GM12872 (cell line): ENCODE results near the gene SECISBP2L.

Experiments
- TF ChIP-seq, protein P1 (sequence below): IDR thresholded peaks from 3 replicates; pipeline ENCODE4 v1.5.1; 2011; ENCODE audit warnings: low read depth, mild to moderate bottlenecking, low read length, moderate library complexity; ENCODE audit not compliant: insufficient read depth

Gene SECISBP2L

DNA sequence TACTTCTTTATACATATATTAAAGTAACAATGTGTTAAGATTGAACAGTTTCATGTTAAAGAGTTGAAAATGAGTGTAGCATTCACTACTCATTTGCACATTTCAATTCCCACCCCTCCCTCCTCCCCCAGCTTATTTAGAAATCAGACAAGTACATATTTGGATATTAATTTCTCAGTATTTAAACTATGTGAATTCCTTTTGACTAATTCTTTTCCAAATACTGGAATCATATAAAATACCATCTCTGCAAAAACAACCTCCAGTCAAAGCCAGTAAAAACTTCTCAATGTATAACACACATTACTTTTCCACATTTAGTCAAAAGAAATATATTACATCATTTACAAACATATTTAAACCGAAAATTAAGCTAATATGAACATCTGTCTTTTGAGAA lies 57.1 kb downstream of the SECISBP2L start:
- TF ChIP-seq, protein P1, sequence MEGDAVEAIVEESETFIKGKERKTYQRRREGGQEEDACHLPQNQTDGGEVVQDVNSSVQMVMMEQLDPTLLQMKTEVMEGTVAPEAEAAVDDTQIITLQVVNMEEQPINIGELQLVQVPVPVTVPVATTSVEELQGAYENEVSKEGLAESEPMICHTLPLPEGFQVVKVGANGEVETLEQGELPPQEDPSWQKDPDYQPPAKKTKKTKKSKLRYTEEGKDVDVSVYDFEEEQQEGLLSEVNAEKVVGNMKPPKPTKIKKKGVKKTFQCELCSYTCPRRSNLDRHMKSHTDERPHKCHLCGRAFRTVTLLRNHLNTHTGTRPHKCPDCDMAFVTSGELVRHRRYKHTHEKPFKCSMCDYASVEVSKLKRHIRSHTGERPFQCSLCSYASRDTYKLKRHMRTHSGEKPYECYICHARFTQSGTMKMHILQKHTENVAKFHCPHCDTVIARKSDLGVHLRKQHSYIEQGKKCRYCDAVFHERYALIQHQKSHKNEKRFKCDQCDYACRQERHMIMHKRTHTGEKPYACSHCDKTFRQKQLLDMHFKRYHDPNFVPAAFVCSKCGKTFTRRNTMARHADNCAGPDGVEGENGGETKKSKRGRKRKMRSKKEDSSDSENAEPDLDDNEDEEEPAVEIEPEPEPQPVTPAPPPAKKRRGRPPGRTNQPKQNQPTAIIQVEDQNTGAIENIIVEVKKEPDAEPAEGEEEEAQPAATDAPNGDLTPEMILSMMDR: no peak

DNA sequence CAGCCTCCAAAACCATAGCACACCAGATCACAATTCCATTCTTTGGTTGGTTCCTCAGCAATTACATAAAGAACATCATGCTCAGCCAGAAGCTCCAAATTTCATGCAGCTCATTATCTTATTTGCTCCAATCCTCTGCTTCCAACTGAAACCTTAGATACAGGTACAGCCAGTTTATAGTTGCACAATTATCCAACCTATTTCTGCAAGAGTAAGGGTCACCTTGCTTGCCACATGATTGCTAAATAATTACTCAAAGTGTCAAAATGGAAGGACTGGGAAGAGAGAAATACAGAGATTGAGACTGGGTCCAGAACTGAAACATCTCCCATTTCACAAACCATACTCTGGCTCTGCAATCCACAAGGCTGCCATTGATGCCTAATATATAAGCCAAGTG lies 59.1 kb downstream of the SECISBP2L start:
- TF ChIP-seq, protein P1: no peak

DNA sequence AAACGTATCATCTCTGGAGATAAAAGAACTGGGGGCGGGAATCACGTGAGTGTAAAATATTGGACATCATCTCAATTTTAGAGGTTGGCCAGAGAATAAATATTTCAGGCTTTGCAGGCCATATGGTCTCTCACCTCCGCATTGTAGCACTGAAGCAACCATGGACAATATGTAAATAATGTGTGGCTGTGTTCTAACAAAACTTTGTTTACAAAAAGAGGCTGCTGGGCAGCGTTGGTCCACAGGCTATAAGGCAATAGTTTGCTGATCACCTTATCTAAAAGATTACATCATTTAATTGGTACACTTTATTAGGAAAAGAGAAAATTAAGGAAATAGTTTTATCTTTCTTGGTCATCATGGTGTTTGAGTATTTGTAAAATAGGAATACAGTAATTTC lies 60.0 kb downstream of the SECISBP2L start:
- TF ChIP-seq, protein P1: no peak

DNA sequence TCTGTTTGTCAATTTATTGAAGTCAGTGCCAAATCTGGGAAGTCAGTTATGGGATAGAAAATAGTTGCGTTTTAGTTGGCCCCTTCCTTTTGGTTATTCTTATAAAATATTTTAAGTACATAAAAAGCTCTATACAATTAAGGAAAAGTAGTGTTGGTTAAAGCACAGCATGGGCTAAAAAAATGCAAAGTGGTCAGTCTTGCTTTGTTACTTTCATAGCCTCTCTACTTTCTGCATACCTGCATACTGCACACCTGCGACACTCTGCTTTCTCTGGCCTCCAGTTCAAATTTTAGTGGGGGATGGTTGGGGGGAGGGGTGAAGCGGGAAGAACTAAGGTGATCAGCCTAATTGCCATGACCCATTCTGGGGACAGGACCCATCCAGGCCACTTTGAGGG lies 60.7 kb downstream of the SECISBP2L start:
- TF ChIP-seq, protein P1: no peak

DNA sequence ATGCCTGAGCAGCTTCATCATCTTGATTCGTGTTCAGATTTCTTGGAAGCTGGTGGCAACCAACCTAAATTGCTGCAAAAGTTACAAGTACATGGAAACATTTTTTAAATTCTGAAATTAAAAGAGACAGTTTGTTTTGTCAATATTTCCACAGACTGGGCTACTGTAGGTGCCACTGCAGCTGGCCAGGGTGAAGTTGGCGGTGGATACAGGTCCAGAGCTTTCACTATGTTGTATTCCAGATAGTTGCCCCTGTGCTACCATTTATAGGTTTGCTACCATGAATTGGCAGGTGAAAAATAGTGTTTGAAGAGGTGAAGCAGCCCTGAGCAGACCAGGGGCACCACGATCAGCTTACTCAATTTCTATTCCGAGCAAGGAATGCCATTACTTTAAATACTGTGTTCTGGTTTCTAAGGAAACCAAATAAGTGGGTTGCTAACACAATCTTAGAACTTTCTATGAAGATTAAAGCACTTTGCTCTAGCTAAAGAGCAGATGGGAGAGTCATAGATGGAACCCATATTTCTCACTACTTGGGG lies 61.4 kb downstream of the SECISBP2L start:
- TF ChIP-seq, protein P1: no peak

DNA sequence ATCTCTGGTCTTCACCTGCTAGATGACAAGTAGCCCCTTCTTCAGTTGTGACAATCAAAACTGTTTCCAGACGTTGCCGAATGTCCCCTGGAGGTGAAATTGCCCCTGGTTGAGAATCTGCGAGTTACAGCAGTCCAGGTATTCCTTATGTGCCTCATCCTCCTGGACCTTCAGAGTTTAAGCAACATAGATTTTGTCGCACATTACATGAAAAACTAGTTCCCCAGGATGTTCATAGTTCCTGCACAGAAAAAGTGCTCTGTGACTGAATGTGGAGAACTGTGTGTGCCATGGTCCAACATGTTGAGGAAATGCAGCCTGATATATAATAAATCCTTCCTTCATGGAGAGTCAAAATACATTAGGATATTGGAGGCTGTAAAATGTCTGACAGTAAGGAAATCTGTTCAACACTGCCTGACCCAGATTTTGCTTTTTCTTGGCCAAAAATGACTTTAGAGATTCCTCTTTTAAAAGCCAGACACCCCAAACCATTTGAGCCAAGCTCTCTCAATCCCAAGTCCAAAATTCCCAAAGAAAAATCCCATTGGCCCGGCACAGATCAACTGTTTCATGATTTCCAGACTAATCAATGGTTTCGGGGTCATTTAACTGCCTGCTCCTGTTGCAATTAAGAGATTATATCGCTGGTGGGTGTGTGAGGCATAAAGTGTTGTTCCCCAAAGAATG lies 62.1 kb downstream of the SECISBP2L start:
- TF ChIP-seq, protein P1: no peak

DNA sequence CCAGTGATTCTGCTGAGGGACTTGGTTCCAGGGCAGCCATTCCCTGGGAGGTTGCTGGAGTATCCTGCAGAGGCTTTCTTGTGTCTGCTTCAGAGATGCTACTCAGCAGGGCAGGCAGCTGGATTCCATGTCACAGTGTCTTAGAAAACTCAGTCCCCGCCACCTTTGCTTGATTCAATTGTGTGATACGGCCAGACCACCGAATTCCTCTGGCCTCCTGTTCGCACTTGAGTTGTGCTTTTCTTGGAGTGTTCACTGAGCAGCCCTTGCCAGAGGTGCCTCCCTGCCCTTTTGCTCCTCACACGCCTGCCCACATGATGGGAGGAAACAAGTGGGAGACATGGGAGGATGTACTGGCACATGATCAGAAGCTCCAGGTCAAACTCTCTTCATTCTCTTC lies 62.9 kb downstream of the SECISBP2L start:
- TF ChIP-seq, protein P1: no peak

DNA sequence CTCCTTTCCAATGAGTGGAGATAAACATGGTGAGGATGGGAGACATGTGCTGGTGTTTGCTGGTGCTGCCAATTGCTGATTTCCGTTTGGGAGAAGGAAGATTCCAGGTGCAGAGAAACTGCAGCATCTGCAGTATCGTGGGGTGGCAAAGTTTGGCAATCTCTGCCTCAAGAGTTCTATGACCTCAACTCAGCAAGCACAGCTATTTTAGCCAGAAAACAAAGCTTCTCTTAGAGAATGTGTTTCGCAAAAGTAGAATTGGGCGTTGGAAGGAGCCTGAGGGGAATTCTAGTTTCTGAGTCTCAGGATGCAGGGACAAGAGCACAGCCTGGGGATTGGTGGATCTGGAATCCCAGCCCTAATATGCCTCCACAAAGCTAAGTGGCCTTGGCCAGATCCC lies 64.3 kb downstream of the SECISBP2L start:
- TF ChIP-seq, protein P1: no peak
